ENCODE data around the gene CD27. TPM values are rescaled to one million over a fixed set of nuclear protein-coding genes. Genes with fewer than 3 reads are reported as not detected.
A peak's percentile ranks its signal among the peaks of the same experiment; 100 is the strongest.
"Not testable (repeated sequence)": the region's sequence is repeated elsewhere in the genome, so short reads cannot be mapped to it uniquely, and the experiment has no call there.

CD27 gene
- total RNA-seq, 1 experiment from 2014 or later = not detected

- BruUV-seq (replicated peaks) = no TSS peak
- ATAC-seq = peak; percentile 43
- Histone ChIP-seq H3K9me2 (replicated peaks; ENCODE audit: low read length) (no peaks in the 10 kb centered on the region), H3K79me2 (ENCODE audit: low read length) (peaks cover 11% of the 10 kb centered on the region), H3K4me1 (ENCODE audit: insufficient read depth, low read length) (peaks cover 20% of the 10 kb centered on the region; the same call in 1 of the 2 replicates), H3K4me2 (ENCODE audit: low read length) (no peak overlapping the region), H3K4me3 (ENCODE audit: low read length) (no peak overlapping the region), H2AFZ (ENCODE audit: low read length) (no peak overlapping the region), H3K9ac (ENCODE audit: low read length) (no peak overlapping the region), H3F3A (ENCODE audit: low read length, unreplicated experiment) (no peaks in the 10 kb centered on the region), H4K20me1 (ENCODE audit: low read length) (no peaks in the 10 kb centered on the region), H3K9me3 (ENCODE audit: low read length) (no peaks in the 10 kb centered on the region), H3K27ac (ENCODE audit: low read length) (no peak overlapping the region), H3K27me3 (ENCODE audit: low read length) (no peaks in the 10 kb centered on the region), H3K36me3 (ENCODE audit: low read depth, low read length) (peaks cover 4% of the 10 kb centered on the region; the same call in 1 of the 2 replicates)
- TF ChIP-seq EZH2phosphoT487 (IDR thresholded peaks at IDR 0.05; ENCODE audit: borderline replicate concordance, low read length) (no peak), CTCF (conservative IDR thresholded peaks at IDR 0.05; ENCODE audit: low read depth, low read length) (peak; percentile 68), EZH2 (IDR thresholded peaks at IDR 0.05; ENCODE audit: low read length, unreplicated experiment) (no peak)
- intact Hi-C loops (cut with micrococcal nuclease) = loop anchor here (1.0 to 2.0 kb wide), 3 partner anchors 35 to 142 kb away; no protein-coding TSS in a partner anchor
- ChIA-PET POLR2A (ENCODE audit: unreplicated experiment) (interaction anchor here (0.6 to 0.7 kb wide), 4 partner anchors 35 to 153 kb away, joined by 4 to 6 read pairs (median 4); no protein-coding TSS in a partner anchor), CTCF (interaction anchor here (0.5 to 1.4 kb wide), 11 partner anchors 28 to 477 kb away, joined by 3 to 12 read pairs (median 4); partner anchors contain the start of genes LTBR and MRPL51)
- peak; percentile 71 for DNase-seq
Measured at GRCh38 chr12:6465467-6466183, 20.9 kb downstream of the CD27 start.

- no peak for DNase-seq
- Histone ChIP-seq H2AFZ (ENCODE audit: low read length) (no peak overlapping the region), H3K4me3 (ENCODE audit: low read length) (no peak overlapping the region), H3K9me2 (replicated peaks; ENCODE audit: low read length) (no peaks in the 10 kb centered on the region), H3K27me3 (ENCODE audit: low read length) (no peaks in the 10 kb centered on the region), H3K36me3 (ENCODE audit: low read depth, low read length) (peaks cover 4% of the 10 kb centered on the region; the same call in 1 of the 2 replicates), H3K4me2 (ENCODE audit: low read length) (no peak overlapping the region), H3K27ac (ENCODE audit: low read length) (no peak overlapping the region), H3K4me1 (ENCODE audit: insufficient read depth, low read length) (peaks cover 22% of the 10 kb centered on the region), H3K9ac (ENCODE audit: low read length) (no peak overlapping the region), H4K20me1 (ENCODE audit: low read length) (no peaks in the 10 kb centered on the region), H3F3A (ENCODE audit: low read length, unreplicated experiment) (no peaks in the 10 kb centered on the region), H3K9me3 (ENCODE audit: low read length) (no peaks in the 10 kb centered on the region), H3K79me2 (ENCODE audit: low read length) (peaks cover 11% of the 10 kb centered on the region)
- CTCF ChIA-PET = interaction anchor here (0.5 to 1.1 kb wide), 3 partner anchors 27 to 477 kb away, joined by 3 to 5 read pairs (median 3); partner anchors contain the start of gene MRPL51
- intact Hi-C loops (cut with micrococcal nuclease) = no loop called here
- no TSS peak for BruUV-seq (replicated peaks)
- ATAC-seq = no peak
- POLR2A ChIA-PET (ENCODE audit: unreplicated experiment) = no interaction called here
- TF ChIP-seq EZH2phosphoT487 (IDR thresholded peaks at IDR 0.05; ENCODE audit: borderline replicate concordance, low read length) (no peak), EZH2 (IDR thresholded peaks at IDR 0.05; ENCODE audit: low read length, unreplicated experiment) (no peak), CTCF (conservative IDR thresholded peaks at IDR 0.05; ENCODE audit: low read depth, low read length) (no peak)
Measured at GRCh38 chr12:6466184-6466573, 21.4 kb downstream of the CD27 start.

GRCh38 chr12:6466751-6467150 lies 22.0 kb downstream of the CD27 start:
- H2AFZ ChIP-seq (ENCODE audit: low read length); H3K9ac ChIP-seq (ENCODE audit: low read length); H4K20me1 ChIP-seq (ENCODE audit: low read length); H3K9me3 ChIP-seq (ENCODE audit: low read length); BruUV-seq (replicated peaks); DNase-seq; H3K27me3 ChIP-seq (ENCODE audit: low read length); H3K9me2 ChIP-seq (replicated peaks; ENCODE audit: low read length); ATAC-seq; H3F3A ChIP-seq (ENCODE audit: low read length, unreplicated experiment); intact Hi-C loops (cut with micrococcal nuclease); H3K36me3 ChIP-seq (ENCODE audit: low read depth, low read length); H3K4me3 ChIP-seq (ENCODE audit: low read length); H3K4me2 ChIP-seq (ENCODE audit: low read length); POLR2A ChIA-PET (ENCODE audit: unreplicated experiment); H3K27ac ChIP-seq (ENCODE audit: low read length): not testable (repeated sequence)
- CTCF ChIA-PET = interaction anchor here (1.1 kb wide), 1 partner anchor 104 kb away, joined by 5 read pairs; no protein-coding TSS in a partner anchor
- Histone ChIP-seq H3K79me2 (ENCODE audit: low read length) (peaks cover 11% of the 10 kb centered on the region), H3K4me1 (ENCODE audit: insufficient read depth, low read length) (peaks cover 25% of the 10 kb centered on the region)

- DNase-seq; H3K9me3 ChIP-seq (ENCODE audit: low read length); intact Hi-C loops (cut with micrococcal nuclease); H4K20me1 ChIP-seq (ENCODE audit: low read length); H3K27me3 ChIP-seq (ENCODE audit: low read length); H3K27ac ChIP-seq (ENCODE audit: low read length); POLR2A ChIA-PET (ENCODE audit: unreplicated experiment); H3K36me3 ChIP-seq (ENCODE audit: low read depth, low read length); BruUV-seq (replicated peaks); CTCF ChIA-PET; H3K4me2 ChIP-seq (ENCODE audit: low read length); H3K4me3 ChIP-seq (ENCODE audit: low read length); H3F3A ChIP-seq (ENCODE audit: low read length, unreplicated experiment); H3K9me2 ChIP-seq (replicated peaks; ENCODE audit: low read length); H3K9ac ChIP-seq (ENCODE audit: low read length); H2AFZ ChIP-seq (ENCODE audit: low read length); ATAC-seq: not testable (repeated sequence)
- H3K79me2 ChIP-seq (ENCODE audit: low read length) = peaks cover 11% of the 10 kb centered on the region
- peaks cover 25% of the 10 kb centered on the region for H3K4me1 ChIP-seq (ENCODE audit: insufficient read depth, low read length)
Measured at GRCh38 chr12:6467571-6468282, 23.0 kb downstream of the CD27 start.

All from PC-3 (cell line).